Measurements from ENCODE around the gene NAA50.

Gene NAA50

DNA sequence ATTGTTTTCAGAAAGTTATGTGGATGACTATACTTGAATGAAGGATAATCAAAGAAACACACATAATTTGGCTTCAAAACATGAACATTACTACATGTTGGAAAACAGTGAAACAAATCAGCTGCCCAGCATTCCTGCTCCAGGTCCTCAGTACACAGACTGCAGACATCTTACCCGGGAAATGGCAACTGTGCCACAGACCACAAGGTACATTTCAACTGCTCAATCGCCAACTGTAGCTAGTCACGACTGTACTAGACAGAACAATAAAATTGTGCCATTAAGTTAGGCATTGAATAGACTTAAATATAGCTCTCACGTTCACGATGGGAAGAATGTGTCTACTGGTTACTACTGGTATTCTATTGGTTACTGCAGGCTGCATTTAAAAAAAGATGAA lies 5.0 kb downstream of the NAA50 start:
- no peak for DNase-seq

DNA sequence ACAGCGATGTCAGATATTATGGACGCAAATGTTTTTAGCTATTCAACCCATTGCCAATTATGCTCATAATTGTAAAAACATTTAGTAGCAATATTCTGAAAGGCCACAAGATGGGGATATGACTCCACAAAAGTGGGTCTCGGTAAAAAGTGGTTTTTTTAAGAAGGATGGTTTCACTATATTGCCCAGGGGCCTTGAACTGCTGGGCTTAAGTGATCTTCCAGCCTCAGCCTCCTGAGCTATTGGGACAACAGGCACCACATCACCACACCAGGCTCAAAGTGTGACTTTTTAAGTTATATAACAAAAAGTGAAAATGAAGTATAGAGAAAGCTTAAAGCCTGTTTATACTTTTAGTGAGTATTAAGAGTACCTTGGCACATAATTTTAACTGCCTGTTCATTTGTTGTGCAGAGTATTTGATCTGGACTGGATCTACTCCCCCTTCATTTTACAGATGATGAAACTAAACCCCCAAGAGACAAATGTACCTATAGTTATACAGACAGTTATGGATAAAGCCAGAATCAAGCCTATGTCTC lies 9.4 kb downstream of the NAA50 start:
- DNase-seq = no peak

DNA sequence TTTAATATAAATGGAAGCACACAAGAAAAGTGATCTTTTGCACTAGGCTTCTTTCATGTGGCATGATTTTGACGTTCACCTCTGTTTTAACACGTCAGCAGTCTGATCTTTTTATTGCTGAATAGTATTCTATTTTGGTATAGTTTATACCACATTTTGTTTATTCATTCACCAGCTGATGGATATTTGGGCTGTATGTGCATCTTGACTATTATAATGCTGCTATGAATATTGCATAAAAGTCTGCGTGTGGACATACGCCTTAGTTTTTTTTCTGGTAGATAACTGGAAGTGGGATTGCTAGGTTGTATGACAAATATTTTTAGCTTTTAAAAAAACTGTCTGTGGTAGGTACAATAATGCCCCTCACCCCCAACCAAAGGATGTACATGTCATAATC lies 14.4 kb downstream of the NAA50 start:
- no peak for DNase-seq

DNA sequence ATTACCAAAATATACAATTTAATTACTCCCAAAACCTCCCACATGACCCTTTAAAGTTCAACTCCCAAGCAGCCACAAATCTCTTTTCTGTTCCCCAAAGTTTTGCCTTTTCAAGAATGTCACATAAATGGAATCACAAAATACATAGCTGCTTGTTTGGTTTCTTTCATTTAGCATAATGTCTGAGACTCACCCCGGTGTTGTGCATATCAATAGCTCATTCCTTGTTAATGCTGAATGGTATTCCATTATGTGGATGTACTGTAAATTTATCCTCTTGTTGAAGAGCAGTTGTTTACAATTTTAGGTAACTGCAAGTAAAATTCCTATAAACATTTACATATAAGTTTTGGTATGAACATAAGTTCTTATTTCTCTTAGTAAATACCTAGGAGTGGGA lies 15.5 kb downstream of the NAA50 start:
- DNase-seq = no peak

DNA sequence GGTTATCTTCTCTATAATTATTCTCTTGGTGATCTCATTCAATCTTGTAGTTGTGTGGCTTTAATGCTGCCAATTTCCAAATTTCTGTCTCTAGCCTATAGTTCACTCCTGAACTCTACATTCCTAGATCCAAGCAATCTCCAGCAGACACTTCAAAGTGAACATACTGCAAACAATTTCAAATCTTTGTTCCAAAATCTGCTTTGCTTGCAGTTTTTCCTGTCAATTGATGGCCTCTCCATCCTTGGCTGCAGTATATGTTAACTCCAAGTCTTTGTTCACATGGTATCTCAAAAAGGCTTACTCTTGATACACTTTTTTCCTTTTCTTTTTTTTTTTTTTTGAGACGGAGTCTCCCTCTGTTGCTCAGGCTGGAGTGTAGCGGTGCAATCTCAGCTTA lies 17.4 kb downstream of the NAA50 start:
- no peak for DNase-seq

DNA sequence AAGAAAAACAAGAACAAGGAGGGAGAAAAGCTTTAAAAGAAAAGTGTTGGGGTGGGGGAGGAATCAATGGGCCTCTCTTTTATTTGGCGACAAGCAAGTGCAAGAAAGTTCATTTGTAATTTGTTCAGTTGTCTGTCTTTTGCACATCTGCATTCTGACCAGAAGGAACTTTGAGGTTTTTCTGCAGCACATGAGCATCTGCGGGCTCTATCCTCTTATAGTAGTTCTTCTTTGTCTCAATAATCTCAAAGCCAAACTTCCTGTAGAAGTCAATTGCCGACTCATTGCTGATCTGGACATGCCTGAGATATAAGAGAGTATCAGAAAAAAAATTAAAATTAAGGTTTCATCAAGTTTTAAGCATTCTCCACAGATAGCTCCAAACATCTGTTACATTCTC lies 24.4 kb downstream of the NAA50 start:
- DNase-seq = no peak

DNA sequence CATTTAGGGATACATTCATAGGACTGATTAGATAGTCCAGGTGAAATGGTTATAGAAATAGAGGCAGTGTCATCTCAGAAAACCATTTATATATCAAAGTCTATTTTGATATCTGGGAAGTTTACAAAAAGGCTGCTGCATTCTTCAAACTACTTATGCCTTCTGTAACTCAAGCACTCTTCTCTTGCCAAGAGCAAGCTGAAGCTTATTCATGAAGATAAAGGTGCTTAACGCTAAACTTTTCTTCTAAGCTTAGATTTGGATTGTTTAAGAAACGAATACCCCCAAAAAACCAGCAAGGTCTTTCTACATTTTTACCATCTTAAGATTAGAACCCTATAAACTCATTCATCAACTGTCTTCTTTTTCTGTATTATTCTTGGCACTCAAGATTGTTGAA lies 26.3 kb downstream of the NAA50 start:
- no peak for DNase-seq

DNA sequence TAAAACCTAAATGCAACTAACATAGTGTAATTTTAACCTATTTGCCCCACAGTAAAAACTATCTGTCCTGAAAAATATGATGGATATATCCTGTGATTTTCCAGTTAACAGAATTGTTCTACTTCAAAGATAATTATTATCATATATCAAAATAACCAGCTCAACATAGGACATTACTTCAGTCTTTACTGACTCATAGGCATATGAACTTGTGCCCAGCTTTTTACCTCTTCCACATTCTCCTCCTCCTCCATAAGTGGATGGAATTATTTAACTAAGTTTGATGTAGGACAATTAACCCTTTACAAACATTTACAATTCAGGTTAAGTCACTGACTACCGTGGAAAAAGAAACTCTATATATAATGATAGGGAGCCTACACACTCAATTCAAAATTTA lies 26.8 kb downstream of the NAA50 start:
- DNase-seq = no peak

DNA sequence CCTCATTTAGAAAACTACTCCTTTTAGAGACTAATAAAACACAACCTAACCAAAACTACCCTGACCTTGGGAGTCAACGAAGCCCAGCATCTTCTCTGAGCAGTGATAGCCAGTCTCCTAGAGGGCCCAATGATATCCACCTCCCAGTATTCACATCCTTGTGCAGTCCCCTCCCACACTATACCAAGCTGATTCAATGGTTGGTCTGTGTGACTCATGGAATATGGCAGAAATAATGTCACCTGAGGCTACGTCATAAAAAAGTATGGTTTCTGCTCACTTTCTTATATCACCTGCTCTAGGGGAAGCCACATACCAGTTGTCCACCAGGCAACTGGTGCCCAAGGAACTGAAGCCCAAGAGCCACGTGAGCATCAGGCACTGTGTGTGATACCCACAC lies 28.2 kb downstream of the NAA50 start:
- DNase-seq = no peak

DNA sequence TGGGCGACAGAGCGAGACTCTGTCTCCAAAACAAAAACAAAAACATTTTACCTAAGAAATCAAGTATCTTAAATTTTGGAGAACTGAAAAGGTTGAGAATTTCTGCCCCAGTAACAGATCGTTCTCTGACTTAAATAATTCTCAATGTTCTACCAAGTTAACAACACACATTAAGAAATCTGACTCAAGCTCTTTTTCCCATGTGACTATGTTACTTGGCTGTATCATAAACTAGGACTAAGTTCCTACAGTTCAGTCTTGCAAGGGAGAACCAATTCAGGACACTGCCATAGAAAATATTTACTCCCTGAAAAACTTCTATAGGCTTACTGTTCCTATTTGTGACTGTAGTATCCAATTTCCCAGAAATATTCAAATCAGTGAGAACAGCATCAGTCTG lies 28.7 kb downstream of the NAA50 start:
- DNase-seq = no peak

DNA sequence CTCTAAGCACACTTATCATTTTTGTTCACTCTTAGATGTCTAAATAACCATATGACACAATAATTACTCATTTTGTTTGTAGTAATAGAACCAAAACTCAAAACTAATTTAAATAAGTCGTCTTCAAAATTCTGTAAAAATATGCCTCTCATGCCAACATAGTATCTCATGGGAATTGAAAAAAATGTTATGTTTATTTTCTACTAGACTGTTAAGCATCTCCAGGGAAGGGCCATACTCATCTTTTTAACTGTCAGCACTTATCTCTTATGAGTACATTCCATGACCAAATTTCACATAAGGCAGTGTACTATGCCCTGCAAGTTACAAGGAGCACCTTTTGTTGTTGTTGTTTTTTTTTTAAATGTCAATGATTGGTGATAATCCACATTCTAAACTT lies 31.3 kb downstream of the NAA50 start:
- DNase-seq = no peak

DNA sequence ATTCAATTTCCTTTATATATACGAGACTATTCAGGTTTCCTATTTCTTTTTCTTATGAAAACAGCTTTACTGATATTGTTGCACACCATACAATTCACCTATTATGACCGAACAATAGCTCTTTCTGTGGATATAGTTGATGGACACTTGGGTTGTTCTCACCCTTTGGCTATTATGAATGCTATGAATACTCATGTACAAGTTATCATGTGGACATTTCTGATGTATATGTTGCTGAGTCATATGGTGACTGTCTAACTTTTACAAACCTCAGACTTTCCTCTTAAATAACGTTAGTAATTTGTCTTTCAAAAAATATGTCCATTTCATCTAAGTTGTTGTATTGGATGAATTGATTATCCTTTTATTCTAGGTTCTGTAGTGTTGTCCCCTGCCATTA lies 33.9 kb downstream of the NAA50 start:
- DNase-seq = no peak

DNA sequence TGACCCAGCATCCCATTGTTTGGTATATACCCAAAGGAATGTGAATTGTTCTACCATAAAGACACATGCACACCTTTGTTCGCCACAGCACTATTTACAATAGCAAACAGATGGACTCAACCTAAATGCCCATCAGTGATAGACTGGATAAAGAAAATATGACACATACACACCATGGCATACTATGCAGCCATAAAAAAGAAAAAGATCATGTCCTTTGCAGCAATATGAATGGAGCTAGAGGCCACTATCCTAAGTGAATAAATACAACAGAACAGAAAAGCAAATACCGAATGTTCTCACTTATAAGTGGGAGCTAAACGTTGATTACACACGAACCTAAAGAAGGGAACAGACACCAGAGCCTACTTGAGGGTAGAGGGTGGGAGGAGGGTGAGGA lies 38.2 kb downstream of the NAA50 start:
- no peak for DNase-seq

DNA sequence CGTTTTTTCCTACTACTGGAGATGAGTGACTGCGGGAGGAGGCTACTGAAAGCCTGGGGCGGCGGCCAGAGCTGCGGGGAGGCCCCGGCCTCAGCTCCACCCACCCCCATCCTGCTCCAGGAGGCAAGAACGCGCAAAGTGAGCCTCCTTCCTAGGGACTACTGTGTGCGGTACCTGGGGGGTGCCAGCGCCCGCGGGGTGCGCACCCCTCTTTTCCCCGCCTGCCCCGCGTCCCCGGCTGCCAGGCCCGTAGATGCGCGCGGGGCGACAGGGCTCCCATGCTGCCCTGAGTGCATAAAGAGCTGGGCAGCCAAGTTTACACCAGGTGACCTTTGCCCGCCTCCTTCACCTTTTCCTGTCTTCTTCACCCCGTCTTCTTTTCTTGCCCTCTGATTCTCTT lies 47.1 kb downstream of the NAA50 start:
- no peak for DNase-seq

DNA sequence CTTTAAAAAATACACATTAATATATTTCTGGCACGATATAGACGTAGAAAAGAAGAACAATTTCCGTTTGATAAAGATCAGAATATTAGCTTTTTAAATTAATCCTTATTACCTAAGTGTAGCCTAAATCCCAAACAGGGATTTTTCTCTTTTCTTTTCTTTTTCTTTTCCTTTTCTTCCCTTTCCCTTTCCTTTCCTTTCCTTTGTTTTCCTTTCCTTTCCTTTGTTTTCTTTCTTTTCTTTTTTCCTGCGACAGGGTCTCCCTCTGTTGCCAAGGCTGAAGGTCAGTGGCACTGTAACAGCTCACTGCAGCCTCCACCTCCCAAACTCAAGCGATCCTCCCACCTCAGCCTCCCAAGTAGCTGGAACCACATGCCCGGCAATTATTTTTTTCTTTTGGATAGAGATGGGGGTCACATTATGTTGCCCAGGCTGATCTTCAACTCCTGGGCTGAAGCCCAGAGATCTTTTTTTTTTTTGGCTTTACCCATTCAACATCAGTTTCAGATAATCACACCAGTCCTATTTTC lies 47.8 kb downstream of the NAA50 start:
- DNase-seq = no peak

DNA sequence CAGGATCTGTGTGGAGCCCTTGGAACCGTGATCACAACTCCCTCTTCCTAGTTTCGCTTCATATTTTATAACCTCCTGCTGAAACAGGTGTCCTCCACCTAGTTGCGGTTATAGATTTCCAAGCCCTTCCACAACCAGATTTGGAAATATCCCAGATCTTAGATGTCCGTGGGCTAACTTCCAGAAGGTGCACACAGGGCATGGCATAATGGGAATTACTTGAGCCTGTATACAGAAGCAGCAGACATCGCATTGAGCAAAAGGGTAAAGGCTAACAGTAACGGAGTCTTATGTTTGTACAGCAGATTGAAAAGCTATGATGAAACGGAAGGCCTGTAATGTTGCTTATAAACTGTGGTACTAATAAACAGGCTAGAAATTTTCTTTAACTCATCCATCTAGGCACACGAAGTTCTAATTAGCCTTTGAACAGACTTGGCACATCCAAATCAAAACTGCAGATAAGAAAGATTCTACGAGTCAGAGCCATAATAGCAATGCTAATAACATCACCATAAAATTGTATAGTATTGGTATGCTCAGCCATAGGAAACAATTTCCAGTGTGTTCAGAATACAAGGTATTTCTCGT lies 48.5 kb downstream of the NAA50 start:
- no peak for DNase-seq

DNA sequence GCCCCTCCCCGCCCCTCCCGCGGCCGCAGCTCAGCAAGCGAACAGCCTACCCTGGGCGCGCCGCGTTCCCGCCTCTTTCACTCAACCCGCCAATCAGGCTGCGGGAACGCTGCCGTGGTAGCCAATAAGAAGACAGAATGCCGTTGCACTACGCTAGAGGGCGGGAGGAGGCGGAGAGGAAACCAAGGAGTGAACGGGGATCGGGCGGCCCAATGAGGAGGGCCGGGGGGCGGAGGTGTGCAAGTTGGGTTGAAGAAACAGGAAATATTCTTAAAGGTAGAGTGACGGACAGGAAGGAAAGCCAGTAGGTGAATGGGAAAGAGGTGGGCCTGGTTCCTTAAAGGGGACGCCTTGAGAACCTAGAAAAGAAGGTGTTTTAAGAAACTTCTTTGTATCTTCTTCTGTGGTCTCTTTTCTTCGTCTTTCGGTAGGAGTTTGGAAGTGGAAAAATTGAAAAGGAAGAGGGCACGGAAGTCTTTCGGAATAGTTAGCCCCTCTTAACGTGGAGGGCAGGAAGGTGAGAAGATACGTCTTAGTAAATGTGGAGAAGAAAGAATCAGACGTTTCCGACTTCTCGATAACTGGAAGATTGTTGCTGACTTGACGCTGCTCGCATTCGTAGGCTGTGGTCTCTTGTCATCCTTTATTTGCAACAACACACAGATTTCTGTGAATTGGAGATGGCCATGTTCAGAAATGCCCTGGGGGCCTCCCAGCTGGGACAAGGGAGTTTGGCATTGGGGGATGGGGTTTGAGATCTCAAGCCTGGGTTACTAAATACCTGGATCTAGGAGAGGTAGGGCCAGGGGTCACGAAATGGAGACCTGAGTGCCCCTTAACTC lies 49.2 kb downstream of the NAA50 start:
- peak; percentile 99 for DNase-seq

DNA sequence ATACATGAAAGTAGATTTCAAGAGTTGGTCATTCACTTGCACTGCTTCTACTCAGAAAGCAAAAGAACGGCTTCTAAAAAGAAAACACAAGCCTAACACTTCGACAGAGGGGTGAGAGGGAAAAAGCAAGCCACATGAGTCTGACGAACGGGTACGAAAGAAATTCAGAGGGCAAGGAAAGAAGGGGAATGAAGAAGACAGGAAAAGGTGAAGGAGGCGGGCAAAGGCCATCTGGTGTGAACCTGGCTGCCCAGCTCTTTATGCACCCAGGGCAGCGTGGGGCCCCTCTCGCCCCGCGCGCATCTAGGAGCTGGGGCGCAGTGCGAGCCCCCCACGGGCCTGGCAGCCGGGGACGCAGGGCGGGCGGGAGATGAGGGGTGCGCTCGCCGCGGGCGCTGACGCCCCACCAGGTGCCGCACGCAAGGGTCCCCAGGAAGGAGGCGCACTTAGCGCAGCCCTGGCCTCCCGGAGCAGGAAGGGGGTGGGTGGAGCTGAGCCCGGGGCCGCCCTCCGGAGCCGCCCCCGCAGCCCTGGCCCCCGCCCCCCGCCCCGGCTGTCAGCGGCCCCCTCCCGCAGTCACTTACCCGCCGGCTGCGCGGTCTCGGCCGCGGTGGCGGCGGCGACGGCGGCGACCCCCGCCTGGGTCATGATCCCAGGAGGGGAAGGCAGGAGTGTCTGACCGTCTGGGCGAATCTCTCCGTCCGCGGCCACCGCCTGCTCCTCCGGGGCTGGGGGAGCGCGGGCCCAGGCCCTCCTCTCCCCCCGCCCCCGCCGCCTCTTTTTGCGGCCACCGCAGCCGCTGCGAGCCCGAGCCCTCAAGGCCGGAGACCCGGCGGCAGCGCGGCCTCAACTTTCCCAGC lies 50.0 kb downstream of the NAA50 start, which contains the start of gene USF3:
Gene USF3, minus strand, starts transcription at position 857 of the 860 bp plus-strand sequence. CDS start 21,764 bp downstream, outside the sequence.
- DNase-seq = peak; percentile 83

DNA sequence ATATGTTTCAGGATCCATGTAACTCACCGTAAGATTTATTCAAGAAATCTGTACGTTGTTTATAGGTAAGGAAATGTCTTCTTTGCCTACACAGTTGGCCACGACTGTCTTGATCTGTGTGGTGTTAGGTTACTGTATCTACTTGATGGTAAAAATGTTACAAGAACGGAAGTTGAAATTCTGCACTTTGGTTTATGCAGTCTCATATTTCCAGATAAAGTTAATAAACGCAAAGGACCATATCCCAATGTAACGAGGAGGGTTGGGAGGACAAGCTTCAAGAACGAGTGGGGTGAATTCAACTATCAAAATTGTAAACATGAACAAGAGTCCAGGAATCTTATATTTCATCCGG lies 50.6 kb downstream of the NAA50 start:
- no peak for DNase-seq

DNA sequence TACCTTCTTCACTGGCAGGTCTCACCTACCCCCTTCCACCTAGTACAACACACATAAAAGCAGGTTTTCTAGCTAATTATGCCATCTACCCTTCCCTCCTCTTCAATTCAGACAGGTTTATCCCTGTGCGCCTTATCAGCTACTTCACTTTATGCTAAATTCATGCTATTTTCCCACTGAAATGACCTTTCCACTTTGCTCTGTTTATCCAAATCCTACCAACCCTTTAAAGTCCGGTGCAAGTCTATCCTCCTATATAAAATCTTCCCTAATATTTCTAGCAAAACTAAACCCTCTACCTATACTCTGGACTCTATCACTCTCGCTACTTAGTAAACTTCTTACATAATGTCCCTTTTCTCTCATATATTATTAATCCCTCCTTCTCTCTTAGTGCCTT lies 55.6 kb downstream of the NAA50 start:
- DNase-seq = no peak

DNA sequence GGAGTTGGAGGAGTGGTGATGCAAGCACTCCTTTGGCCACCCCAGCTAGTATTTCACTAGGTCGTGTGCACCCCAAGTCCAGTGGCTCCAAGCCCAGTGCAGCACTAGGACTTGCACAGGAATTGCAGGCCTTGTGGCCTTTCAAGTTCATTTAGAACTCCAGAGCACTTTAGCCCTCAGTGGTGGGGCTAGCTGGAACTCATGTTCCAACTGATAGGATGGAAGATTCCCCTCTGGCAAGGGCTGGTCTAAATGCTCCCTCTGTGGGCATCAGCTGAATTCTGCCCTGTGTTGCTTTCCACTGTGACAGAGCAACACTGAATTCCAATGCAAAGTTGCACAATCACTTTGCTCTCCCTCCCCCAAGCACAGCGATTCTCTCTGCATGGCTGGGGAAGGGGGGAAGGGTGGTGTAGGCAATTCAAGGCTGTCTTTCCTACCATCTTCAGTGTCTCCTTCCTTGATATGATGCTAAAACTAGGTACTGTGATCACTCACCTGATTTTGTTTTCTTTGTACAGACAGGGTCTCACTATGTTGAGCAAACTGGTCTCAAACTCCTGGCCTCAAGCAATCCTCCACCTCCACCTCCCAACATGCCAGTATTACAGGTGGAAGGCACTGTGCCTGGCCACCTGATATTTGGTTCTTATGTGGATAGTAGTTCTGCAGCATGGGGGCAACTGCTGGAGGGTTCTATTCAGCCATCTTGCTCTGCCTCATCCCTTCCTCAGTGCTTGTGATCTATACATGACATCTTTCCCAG lies 59.9 kb downstream of the NAA50 start:
- no peak for DNase-seq

DNA sequence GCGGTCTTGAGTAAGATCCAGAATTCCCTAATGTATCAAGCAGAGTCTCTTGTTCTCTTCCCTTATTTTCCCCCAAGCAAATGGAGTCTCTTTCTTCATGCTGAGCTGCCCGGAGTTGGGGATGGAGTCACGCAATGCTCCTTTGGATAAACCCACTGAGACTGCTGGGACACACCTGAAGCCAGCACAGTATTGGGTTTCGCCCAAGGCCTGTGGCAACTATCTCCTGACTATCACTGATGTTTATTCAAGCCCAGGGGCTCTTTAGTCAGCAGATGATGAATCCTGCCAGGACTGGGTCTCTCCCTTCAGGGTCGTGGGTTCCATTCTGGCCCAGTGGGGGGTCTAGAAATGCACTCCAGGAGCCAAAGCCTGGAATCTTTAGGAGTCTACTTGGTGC lies 60.9 kb downstream of the NAA50 start:
- no peak for DNase-seq
